LHCN-M2 (cell line): ENCODE results near the gene CNOT10. TPM values are rescaled to one million over a fixed set of nuclear protein-coding genes. Genes with fewer than 3 reads are reported as not detected.
"Not testable (repeated sequence)": the region's sequence is repeated elsewhere in the genome, so short reads cannot be mapped to it uniquely, and the experiment has no call there.

Experiments
- DNase-seq: peaks from one replicate; pipeline ENCODE4 v3.0.0-alpha.2; 2012; ENCODE audit warnings: low read depth
- polyA plus RNA-seq: library from polyadenylated mRNA; unstranded; fragments of >200 nt; gene quantifications from one replicate; pipeline ENCODE4 v1.2.1, GENCODE V29; 2012; ENCODE audit warnings: missing spikeins
- total RNA-seq: library from RNA; depleted of rRNA; stranded (reverse); fragments of >200 nt; gene quantifications from 2 replicates; pipeline ENCODE4 v1.2.3, GENCODE V29; 2014; rRNA removed

The CNOT10 gene, protein sequence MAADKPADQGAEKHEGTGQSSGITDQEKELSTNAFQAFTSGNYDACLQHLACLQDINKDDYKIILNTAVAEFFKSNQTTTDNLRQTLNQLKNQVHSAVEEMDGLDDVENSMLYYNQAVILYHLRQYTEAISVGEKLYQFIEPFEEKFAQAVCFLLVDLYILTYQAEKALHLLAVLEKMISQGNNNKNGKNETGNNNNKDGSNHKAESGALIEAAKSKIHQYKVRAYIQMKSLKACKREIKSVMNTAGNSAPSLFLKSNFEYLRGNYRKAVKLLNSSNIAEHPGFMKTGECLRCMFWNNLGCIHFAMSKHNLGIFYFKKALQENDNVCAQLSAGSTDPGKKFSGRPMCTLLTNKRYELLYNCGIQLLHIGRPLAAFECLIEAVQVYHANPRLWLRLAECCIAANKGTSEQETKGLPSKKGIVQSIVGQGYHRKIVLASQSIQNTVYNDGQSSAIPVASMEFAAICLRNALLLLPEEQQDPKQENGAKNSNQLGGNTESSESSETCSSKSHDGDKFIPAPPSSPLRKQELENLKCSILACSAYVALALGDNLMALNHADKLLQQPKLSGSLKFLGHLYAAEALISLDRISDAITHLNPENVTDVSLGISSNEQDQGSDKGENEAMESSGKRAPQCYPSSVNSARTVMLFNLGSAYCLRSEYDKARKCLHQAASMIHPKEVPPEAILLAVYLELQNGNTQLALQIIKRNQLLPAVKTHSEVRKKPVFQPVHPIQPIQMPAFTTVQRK
- 22.3 and 26.5 TPM in 2 replicates for total RNA-seq
- 9.2 TPM for polyA plus RNA-seq

DNA sequence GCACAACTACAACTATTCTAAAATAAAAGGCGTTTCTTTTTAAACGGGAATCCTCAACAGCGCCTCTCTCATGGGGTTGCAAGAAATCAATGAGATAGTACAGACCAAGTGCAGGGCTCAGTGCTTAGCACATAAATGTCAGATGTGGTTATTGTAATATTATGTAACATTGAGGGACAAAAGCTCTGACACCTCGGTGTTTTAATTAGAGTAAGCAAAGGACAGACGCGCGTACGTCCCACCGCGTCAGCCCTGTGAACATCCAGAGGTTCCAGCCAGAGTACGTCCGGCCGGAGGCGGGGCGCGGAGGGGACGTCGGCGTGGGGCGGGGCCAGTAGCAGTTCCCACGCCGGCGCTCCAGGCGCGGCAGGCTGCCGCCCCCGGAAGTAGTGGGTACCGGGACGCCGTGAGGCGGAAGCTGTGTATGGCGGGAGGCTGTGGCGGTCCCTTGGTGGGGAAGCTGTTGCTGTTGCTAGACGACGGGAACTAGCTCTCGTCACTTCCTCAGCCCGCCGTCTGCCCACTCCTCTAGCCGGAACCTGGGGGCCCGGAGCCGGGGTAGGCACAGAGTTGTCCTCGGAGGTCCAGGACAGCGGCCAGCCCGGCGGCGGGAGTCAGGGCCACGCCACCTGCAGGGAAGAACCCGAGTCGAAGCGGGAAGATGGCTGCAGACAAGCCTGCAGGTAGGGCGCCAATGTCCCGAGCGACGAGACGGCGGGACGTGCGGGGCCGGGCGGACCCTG, at the start of gene CNOT10:
TSS of gene CNOT10 (plus strand) at position 389 of the 743 bp plus-strand sequence. CDS start at position 662, 273 bp downstream.
- peak; percentile 88 for DNase-seq

DNA sequence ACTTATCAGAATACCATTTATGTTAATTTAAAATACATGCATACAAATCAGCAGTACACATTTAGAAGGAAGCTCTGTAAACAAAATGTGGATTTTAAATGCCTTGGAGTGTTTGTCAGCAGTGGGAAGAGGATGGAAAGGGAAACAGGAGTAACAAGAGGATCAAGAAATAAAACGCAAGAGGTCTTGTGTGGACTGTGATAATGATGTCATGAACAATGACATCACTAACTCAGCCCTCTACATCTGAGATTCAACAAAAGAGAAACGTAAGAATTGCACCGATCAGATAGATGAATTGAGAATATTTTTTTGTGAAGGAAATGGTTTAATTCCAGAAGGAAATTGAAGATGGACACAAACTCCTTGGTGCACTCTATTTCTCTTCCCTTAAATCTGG, 44.0 kb upstream of the CNOT10 start:
- DNase-seq = no peak

DNA sequence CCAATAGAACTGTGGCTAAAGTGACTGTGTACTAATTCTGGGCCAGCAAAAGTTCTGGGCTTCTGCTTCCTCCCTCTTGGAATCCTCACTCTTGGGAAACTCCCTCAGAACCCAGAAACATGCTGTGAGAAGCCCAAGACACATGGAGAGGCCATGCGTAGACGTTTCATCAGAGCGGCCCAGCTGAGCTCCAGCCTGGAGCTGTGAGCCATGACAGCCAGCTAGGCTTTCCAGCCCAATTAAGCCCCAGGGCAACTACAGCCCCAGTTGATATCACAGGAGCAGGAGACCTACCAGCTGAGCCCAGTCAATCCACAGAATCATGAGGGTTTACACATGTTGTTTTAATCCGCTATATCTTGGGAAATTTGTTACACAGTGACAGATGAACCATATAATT, 43.6 kb upstream of the CNOT10 start:
- no peak for DNase-seq

DNA sequence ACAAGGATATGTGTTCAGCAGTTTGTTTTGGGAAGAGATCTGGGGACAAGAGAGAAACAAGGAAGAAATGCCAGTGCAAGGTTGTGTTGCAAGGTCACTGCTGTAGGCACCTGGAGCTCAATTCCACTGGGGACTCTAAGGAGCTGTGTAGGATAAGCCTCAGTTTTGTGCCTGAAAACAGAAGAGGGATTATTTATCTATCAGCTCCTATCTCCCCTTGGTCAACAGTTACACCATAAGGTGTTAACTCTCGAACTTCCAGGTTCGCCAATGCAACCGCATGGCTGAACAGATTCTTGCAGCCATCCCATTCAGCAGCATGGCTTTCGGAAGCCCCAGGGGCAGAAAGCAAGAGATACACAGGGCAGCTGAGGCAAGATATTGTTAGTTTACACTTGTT, 41.6 kb upstream of the CNOT10 start:
- no peak for DNase-seq

DNA sequence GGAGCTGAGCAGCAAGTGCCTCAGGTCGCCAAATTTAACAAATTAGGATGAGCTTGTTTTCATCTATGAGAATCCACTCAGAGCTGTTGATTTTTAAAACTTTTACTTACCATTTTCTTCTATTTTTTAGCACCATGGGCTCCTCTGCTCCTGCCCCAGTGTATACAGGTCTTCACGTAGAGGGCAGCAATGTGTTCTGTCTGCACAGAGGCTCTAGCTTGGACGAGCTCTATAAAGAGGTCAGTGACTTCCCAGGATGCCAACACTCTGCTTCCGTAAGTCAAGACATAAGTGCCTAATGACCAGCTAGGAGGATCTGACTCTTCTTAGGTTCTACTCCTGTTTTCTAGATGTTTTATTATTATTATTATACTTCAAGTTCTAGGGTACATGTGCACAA, 41.2 kb upstream of the CNOT10 start:
- no peak for DNase-seq

DNA sequence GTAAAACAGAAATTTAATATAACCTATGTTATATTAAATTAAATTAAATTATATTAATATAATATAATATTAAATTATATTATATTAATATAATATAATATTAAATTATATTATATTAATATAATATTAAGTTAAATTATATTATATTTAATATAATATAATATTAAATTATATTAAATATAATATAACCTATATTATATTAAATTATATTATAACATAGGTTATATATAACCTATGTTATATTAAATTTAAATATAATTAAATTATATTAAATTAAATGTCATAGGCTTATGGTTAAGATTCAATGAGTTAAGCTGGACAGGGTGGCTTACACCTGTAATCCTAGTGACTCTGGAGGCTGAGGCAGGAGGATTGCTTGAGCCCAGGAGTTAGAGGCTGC, 40.6 kb upstream of the CNOT10 start:
- no peak for DNase-seq

DNA sequence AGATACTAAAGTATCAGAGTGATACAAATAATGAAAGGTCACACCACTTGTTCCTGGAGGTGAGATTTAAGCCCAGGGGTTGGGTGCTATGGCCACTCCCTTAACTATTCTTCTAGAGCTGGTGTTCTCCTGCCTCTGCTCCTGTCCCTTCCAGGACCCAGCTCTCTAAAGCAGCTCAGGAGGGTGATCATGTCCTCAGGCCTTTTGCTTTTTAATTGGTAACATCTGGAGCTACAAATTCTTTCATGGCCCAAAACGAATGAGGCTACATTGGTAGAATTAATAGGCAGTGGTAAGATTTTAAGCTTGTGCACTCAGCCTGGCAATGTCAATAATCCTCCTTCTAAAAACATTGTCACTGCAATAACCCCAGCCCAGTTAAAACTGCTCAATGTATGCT, 38.2 kb upstream of the CNOT10 start:
- no peak for DNase-seq

DNA sequence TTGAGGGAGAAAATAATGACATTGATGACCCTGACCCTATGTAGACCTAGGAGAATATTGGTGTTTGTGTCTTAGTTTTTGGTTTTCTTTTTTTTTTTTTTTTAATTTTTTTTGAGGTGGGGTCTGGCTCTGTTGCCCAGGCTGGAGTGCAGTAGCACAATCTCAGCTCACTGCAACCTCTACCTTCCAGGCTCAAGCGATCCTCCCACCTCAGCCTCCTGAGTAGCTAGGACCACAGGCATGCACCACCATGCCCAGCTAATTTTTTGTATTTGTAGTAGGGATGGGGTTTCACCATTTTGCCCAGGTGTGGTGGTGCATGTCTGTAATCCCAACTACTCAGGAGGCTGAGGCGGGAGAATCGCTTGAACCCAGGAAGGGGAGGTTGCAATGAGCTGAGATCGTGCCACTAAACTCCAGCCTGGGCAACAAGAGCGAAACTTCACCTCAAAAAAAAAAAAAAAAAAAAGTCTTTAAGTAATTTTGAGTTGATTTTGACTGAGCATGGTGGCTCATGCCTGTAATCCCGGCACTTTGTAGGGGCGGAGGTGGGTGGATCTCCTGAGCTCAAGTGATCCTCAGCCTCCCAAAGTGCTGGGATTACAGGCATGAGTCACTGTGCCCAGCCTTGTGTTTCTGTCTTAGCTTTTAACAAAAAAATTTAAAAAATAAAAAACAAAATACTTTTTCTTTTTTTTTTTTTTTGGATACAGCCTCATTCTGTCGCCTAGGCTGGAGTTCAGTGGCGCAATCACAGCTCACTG, 32.5 kb upstream of the CNOT10 start:
- not testable (repeated sequence) for DNase-seq

DNA sequence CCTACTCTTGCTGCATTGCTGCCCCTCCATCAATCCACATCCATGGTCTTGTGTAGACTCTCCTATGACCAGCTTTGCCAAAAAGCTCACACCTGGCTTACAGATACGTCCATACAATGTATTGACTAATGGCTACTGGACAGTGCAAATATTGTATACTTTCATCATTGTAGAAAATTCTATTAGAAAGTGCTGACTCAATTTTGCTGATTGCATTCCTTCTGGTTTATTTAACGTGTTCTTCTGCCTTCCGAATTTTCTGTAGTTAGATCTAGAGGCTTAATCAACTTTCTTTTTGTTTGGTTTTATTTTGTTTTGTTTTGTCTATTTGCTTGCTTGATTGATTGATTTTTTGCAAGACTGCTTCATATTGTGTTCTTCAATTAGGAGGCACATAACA, 29.8 kb upstream of the CNOT10 start:
- DNase-seq = no peak

DNA sequence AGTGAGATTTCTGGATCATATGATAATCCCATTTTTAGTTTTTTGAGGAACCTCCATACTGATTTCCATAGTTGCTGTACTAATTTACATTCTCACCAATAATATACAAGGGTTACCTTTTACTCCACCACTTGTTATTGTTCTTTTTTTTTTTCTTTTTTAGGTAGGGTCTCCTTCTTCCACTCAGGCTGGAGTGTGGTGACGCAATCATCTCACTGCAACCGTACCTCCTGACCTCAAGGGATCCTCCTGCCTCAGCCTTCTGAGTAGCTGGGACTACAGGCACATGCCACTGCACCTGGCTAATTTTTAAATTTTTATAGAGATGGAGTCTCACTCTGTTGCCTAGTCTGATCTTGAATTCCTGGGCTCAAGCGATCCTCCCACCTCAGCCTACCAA, 24.4 kb upstream of the CNOT10 start:
- no peak for DNase-seq

DNA sequence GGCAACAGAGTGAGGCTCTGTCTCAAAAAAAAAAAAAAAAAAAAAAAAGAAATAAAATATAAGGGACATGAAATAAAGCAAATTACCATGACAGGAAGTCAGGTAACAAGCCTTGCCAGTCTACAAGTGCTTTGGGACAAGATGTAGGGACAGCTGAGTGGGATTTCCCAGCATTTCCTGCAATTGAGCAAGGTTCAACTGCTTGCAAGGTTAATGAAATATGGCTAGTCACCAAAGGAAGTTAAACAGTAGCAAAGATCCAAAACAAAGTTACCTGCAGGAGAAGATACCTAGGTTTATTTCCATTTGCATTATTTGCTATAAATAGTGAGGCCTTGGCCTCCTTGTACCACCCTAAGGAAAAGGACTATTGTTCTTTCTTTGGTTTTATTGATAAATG, 22.3 kb upstream of the CNOT10 start:
- DNase-seq = no peak

DNA sequence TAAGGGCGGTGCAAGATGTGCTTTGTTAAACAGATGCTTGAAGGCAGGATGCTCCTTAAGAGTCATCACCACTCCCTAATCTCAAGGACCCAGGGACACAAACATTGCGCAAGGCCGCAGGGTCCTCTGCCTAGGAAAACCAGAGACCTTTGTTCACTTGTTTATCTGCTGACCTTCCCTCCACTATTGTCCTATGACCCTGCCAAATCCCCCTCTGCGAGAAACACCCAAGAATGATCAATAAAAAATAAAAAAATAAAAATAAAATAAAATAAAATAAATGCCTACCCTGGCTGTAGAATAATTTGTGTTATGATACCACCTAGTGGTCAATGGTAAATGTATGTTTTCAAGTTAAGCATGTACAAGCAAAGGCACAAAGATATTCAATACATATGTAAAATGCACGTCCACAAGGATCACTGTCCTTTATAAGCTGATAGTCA, 20.3 kb upstream of the CNOT10 start:
- DNase-seq = peak; percentile 47

DNA sequence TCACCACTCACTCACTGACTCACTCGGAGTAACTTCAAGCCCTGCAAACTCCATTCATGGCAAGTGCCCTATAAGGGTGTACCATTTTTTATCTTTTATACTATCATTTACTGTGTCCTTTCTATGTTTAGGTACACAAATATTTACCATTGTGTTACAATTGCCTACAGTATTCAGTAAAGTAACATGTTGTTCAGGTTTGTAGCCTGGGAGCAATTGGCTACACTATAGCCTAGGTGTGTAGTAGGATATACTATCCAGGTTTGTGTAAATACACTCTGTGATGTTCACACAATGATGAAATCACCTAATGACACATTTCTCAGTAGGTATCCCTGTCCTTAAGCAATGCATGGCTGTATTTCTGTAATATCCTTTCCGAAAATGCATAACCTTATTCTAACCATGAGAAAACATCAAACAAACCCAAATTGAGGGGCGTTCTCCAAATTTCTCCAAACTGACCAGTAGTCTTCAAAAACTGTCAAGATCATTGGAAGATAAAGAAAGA, 17.9 kb upstream of the CNOT10 start:
- no peak for DNase-seq

DNA sequence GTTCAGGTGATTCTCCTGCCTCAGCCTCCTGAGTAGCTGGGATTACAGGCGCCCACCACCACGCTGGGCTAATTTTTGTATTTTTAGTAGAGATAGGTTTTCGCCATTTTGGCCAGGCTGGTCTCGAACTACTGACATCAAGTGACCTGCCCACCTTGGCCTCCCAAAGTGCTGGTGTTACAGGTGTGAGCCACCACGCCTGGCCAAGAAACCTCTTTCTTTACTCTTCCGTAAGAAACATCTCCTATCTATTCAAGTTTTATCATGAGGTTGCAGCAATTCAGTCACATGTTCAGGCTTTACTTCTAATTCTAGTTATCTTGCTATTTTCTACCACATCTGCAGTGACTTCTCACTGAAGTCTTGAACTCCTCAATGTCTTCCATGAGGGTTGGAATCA, 15.8 kb upstream of the CNOT10 start:
- not testable (repeated sequence) for DNase-seq

DNA sequence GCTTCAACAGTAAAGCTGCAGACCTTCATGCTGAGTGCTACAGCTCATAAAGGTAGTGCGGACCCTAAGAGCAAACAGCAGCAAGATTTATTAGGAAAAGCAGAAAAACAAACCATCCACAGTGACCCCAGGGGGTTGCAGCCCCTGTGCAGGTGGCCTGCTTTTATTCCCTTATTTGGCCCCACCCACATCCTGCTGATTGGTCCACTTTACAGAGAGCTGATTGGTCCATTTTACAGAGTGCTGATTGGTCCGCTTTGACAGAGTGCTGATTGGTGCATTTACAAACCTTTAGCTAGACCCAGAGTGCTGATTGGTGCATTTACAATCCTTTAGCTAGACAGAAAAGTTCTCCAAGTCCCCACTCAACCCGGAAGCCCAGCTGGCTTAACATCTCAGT, 11.3 kb upstream of the CNOT10 start:
- not testable (repeated sequence) for DNase-seq

DNA sequence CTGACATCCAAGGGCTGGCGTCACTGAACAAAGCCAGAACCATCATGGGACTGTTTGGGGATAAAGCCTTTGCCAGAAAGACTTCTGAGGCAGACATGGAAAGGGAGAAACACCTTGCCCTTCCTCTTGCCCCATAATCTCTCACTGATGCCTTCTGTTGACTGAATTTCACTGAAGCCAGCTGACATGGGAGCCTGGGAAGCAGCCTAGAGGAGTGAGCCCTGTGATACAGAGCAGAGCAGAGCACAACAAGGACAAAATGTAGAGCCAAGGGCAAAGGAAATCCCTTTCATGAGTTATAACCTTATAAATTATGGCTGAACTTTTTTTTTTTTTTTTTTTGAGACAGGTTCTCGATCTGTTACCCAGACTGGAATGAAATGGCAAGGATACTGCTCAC, 9.8 kb upstream of the CNOT10 start:
- DNase-seq = no peak

DNA sequence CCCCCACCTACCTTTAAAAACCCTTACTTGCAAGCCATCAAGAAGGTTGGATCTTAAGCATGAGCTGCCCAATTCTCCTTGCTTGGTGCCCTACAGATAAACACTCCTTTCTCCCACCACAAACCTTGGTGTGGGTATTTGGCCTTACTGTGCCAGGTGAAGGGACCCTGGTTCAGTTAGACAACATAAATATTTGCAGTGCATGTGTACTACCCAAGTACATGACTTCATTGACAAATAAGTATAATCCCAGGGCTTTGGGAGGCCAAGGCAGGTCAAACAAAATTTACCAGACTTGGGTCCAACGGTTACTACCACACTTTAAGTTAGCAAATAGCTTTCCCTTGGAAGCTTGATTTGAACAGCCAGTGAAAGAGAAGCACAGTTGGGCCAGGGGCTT, 9.3 kb upstream of the CNOT10 start:
- no peak for DNase-seq

DNA sequence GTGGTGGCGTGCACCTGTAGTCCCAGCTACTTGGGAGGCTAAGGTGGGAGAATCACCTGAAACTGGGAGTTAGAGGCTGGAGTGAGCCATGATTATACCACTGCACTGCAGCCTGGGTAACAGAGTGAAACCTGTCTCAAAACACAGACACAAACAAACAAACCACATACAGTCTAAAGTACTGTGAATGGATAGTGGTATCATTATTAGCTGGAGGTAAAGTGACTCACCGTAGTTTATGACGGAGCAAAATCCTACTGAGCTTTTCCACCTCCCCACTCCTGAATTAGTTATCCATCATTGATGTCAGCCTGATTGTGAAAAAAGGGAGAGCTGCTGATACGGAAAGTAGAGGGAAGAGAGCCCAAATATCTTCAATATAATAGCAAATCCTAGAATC, 3.2 kb upstream of the CNOT10 start:
- DNase-seq = peak; percentile 1

DNA sequence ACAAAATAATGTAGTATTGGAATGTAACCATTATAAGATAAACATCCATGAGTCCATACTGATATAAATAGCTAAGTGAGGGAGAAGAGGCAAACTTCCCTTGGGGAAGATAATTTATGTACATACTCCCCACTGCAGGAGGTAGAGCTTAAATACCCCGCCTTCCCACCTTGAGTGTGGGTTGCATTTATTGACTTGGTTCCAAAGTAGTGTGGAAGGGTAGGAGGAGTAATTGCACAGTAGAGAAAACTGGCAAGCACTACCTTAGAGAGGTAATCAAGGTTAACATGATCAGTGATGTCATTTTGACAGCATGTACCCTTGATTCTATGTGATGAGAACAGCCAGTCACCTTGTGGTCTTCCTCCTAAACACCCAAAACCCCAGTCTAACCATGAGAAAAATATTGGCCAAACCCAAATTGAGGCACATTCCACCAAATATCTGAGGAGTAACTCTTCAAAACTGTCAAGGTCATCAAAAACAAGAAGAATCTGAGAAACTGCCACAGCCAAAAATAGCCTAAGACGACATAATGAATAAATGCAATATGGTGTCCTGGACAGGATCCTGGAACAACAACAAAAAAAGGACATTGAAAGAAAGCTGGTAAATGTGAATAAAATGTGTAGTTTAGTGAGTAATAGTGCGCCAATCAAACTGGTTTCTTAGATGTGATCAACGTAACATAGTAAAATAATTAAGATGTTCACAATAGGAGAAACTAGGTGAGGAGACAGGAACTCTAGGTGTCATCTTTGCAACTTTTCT, 774 bp upstream of the CNOT10 start:
- no peak for DNase-seq

DNA sequence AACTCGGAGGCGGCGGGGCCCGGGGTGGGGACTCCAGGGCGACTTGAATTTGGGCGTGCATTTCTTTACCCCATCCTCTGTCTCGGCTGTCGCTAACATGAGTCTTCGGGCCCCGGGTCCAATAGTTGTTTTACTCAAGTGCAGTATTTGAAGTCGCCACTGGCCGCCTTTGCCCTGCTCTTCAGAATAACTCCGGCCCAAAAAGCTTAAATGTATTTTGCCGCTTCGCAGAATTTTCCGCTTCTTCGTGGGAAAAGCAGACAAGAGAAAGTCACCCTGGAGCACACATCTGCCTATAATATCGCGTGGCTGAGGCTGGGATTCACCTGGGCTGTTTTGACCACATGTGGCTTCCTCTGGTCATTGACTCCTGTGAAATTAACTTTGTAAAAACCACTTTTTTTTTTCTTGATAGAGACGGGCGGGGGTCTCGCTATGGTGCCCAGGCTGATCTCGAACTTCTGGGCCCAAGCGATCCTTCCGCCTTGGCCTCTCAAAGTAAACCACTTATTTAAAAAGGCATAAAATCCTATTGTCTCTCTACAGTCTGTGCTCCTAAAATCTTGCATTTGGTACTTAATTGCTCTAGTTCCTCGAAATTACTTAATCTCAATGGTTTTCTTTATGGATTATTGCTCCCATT, 676 bp downstream of the CNOT10 start:
- peak; percentile 23 for DNase-seq
